ENCODE data around the gene FNDC3A.

DNA sequence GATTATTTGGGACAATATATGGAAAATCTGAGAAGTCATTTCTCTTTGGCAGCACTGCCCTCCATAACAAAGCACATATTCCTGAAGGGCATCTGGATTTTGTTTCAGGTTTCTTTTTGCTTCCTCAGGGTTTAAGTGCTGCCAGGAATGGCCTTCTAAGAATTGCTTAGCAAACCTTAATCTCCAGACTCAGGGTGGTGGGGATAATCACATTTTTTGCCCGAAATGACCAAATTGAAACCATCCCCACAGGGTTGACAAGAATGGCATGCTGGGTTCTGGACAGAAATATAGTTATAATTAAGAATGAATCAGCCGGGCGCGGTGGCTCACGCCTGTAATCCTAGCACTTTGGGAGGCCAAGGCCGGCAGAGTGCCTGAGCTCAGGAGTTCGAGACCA lies 265.6 kb downstream of the FNDC3A start:
- TF ChIP-seq TCF7L2 (IDR thresholded peaks at IDR 0.05; ENCODE audit: low read depth, low read length) (no peak), POLR2AphosphoS5 (IDR thresholded peaks at IDR 0.05; ENCODE audit: low read depth, low read length) (no peak), SIN3A (IDR thresholded peaks at IDR 0.05; ENCODE audit: borderline replicate concordance, insufficient read depth, low read depth, low read length) (no peak)
- TF ChIP-seq, protein P1, sequence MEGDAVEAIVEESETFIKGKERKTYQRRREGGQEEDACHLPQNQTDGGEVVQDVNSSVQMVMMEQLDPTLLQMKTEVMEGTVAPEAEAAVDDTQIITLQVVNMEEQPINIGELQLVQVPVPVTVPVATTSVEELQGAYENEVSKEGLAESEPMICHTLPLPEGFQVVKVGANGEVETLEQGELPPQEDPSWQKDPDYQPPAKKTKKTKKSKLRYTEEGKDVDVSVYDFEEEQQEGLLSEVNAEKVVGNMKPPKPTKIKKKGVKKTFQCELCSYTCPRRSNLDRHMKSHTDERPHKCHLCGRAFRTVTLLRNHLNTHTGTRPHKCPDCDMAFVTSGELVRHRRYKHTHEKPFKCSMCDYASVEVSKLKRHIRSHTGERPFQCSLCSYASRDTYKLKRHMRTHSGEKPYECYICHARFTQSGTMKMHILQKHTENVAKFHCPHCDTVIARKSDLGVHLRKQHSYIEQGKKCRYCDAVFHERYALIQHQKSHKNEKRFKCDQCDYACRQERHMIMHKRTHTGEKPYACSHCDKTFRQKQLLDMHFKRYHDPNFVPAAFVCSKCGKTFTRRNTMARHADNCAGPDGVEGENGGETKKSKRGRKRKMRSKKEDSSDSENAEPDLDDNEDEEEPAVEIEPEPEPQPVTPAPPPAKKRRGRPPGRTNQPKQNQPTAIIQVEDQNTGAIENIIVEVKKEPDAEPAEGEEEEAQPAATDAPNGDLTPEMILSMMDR (IDR thresholded peaks at IDR 0.05), result no peak
- TF ChIP-seq, protein P2, sequence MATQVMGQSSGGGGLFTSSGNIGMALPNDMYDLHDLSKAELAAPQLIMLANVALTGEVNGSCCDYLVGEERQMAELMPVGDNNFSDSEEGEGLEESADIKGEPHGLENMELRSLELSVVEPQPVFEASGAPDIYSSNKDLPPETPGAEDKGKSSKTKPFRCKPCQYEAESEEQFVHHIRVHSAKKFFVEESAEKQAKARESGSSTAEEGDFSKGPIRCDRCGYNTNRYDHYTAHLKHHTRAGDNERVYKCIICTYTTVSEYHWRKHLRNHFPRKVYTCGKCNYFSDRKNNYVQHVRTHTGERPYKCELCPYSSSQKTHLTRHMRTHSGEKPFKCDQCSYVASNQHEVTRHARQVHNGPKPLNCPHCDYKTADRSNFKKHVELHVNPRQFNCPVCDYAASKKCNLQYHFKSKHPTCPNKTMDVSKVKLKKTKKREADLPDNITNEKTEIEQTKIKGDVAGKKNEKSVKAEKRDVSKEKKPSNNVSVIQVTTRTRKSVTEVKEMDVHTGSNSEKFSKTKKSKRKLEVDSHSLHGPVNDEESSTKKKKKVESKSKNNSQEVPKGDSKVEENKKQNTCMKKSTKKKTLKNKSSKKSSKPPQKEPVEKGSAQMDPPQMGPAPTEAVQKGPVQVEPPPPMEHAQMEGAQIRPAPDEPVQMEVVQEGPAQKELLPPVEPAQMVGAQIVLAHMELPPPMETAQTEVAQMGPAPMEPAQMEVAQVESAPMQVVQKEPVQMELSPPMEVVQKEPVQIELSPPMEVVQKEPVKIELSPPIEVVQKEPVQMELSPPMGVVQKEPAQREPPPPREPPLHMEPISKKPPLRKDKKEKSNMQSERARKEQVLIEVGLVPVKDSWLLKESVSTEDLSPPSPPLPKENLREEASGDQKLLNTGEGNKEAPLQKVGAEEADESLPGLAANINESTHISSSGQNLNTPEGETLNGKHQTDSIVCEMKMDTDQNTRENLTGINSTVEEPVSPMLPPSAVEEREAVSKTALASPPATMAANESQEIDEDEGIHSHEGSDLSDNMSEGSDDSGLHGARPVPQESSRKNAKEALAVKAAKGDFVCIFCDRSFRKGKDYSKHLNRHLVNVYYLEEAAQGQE (IDR thresholded peaks at IDR 0.05; ENCODE audit: insufficient read depth in 1 of 2, low read depth in 2 of 2, low read length in 1 of 2), result no peak
